H9 (cell line): ENCODE measurements around the gene PARP3. TPM values are rescaled to one million over a fixed set of nuclear protein-coding genes. Genes with fewer than 3 reads are reported as not detected.

Experiments
- DNase-seq: peaks from one replicate; pipeline ENCODE4 v3.0.0-alpha.2; 2017
- H2AFZ ChIP-seq: one replicate; pipeline ENCODE4 v1.6.1; 2013; ENCODE audit warnings: mild to moderate bottlenecking, low read length, control low read depth, moderate library complexity
- H2AK5ac ChIP-seq: 2 replicates; pipeline ENCODE4 v1.6.1; 2013; ENCODE audit warnings: low read length, control low read depth, mixed read lengths; ENCODE audit not compliant: insufficient read length
- H2BK120ac ChIP-seq: one replicate; pipeline ENCODE4 v1.6.1; 2013; ENCODE audit warnings: low read depth, mild to moderate bottlenecking, low read length, control low read depth, inconsistent platforms; ENCODE audit not compliant: poor library complexity, severe bottlenecking
- H2BK12ac ChIP-seq: 2 replicates; pipeline ENCODE4 v1.6.1; 2013; ENCODE audit warnings: low read length, control low read depth, mixed read lengths, low read depth; ENCODE audit not compliant: insufficient read length
- H2BK15ac ChIP-seq: 2 replicates; pipeline ENCODE4 v1.6.1; 2013; ENCODE audit warnings: low read depth, low read length, control low read depth
- H2BK20ac ChIP-seq: one replicate; pipeline ENCODE4 v1.6.1; 2013; ENCODE audit warnings: low read depth, mild to moderate bottlenecking, low read length, control low read depth, inconsistent platforms; ENCODE audit not compliant: poor library complexity, severe bottlenecking
- H2BK5ac ChIP-seq: 2 replicates; pipeline ENCODE4 v1.6.1; 2013; ENCODE audit warnings: low read length, control low read depth, mixed read lengths; ENCODE audit not compliant: insufficient read length
- H3K14ac ChIP-seq: 2 replicates; pipeline ENCODE4 v1.6.1; 2013; ENCODE audit warnings: low read length, control low read depth; ENCODE audit not compliant: insufficient read depth
- H3K18ac ChIP-seq: 2 replicates; pipeline ENCODE4 v1.6.1; 2013; ENCODE audit warnings: low read depth, mild to moderate bottlenecking, mixed read lengths, low read length, control low read depth; ENCODE audit not compliant: insufficient read length
- H3K23ac ChIP-seq: 2 replicates; pipeline ENCODE4 v1.6.1; 2013; ENCODE audit warnings: low read length, control low read depth, mixed read lengths, low read depth; ENCODE audit not compliant: insufficient read length
- H3K23me2 ChIP-seq: 2 replicates; pipeline ENCODE4 v1.6.1; 2013; ENCODE audit warnings: low read depth, mild to moderate bottlenecking, mixed read lengths, low read length, control low read depth; ENCODE audit not compliant: insufficient read length, poor library complexity, severe bottlenecking
- H3K27ac ChIP-seq: 2 replicates; pipeline ENCODE4 v1.5.1; 2013; ENCODE audit warnings: low read length, control low read depth, mixed read lengths, low read depth; ENCODE audit not compliant: insufficient read length
- H3K27me3 ChIP-seq: 2 replicates; pipeline ENCODE4 v1.6.1; 2013; ENCODE audit warnings: low read length, control low read depth, inconsistent platforms; ENCODE audit not compliant: insufficient read depth
- H3K4ac ChIP-seq: 2 replicates; pipeline ENCODE4 v1.6.1; 2013; ENCODE audit warnings: low read depth, mild to moderate bottlenecking, control low read depth, inconsistent platforms, low read length, moderate library complexity
- H3K4me1 ChIP-seq: 2 replicates; pipeline ENCODE4 v1.6.1; 2013; ENCODE audit warnings: low read length, control low read depth, inconsistent platforms; ENCODE audit not compliant: insufficient read depth
- H3K4me2 ChIP-seq: 2 replicates; pipeline ENCODE4 v1.6.1; 2013; ENCODE audit warnings: low read length, control low read depth, mixed read lengths; ENCODE audit not compliant: insufficient read length, insufficient read depth
- H3K56ac ChIP-seq: 2 replicates; pipeline ENCODE4 v1.6.1; 2013; ENCODE audit warnings: low read depth, mild to moderate bottlenecking, mixed read lengths, low read length, control low read depth; ENCODE audit not compliant: insufficient read length
- H3K79me1 ChIP-seq: 2 replicates; pipeline ENCODE4 v1.6.1; 2013; ENCODE audit warnings: low read depth, mild to moderate bottlenecking, moderate library complexity, low read length, control low read depth, inconsistent platforms; ENCODE audit not compliant: insufficient read depth, poor library complexity, severe bottlenecking
- H3K79me2 ChIP-seq: 2 replicates; pipeline ENCODE4 v1.6.1; 2013; ENCODE audit warnings: low read length, control low read depth, inconsistent platforms; ENCODE audit not compliant: insufficient read depth
- H3K9ac ChIP-seq: 2 replicates; pipeline ENCODE4 v1.6.1; 2013; ENCODE audit warnings: low read length, control low read depth, mixed read lengths; ENCODE audit not compliant: insufficient read length; ENCODE audit errors: extremely low read depth
- H3K9me3 ChIP-seq: one replicate; pipeline ENCODE4 v1.6.1; 2013; ENCODE audit warnings: low read depth, low read length, inconsistent platforms; ENCODE audit not compliant: control insufficient read depth
- H3T11ph ChIP-seq: one replicate; pipeline ENCODE4 v1.6.1; 2013; ENCODE audit warnings: mild to moderate bottlenecking, low read length, control low read depth, inconsistent platforms
- H4K20me1 ChIP-seq: one replicate; pipeline ENCODE4 v1.6.1; 2013; ENCODE audit not compliant: control insufficient read depth, insufficient read length, insufficient read depth
- H4K5ac ChIP-seq: 2 replicates; pipeline ENCODE4 v1.6.1; 2013; ENCODE audit warnings: low read depth, mild to moderate bottlenecking, mixed read lengths, low read length, control low read depth; ENCODE audit not compliant: insufficient read length
- H4K8ac ChIP-seq: replicated peaks from 2 replicates; pipeline ENCODE4 v1.6.1; 2013; ENCODE audit warnings: low read length, control low read depth, mixed read lengths, low read depth; ENCODE audit not compliant: insufficient read length
- H4K91ac ChIP-seq: 2 replicates; pipeline ENCODE4 v1.6.1; 2013; ENCODE audit warnings: low read depth, mild to moderate bottlenecking, moderate library complexity, mixed read lengths, low read length, control low read depth; ENCODE audit not compliant: insufficient read length
- H3K27ac Mint-ChIP-seq, 3 experiments: 2 replicates in 2 of 3; 3 replicates in 1 of 3; pipeline ENCODE4 v1.8.0; 2020 to 2021; ENCODE audit warnings: mixed read lengths in 3 of 3, mild to moderate bottlenecking in 1 of 3, moderate library complexity in 1 of 3
- H3K27me3 Mint-ChIP-seq: 2 replicates; pipeline ENCODE4 v1.8.0; 2021; ENCODE audit warnings: low read depth, mild to moderate bottlenecking, moderate library complexity, mixed read lengths
- H3K36me3 Mint-ChIP-seq, 3 experiments: 2 replicates in 2 of 3; 3 replicates in 1 of 3; pipeline ENCODE4 v1.8.0; 2020 to 2021; ENCODE audit warnings: low read depth in 3 of 3, mixed read lengths in 3 of 3; ENCODE audit not compliant: insufficient read depth in 1 of 3
- H3K4me1 Mint-ChIP-seq, 2 experiments: 2 replicates each; pipeline ENCODE4 v1.8.0; 2020; ENCODE audit warnings: mixed read lengths in 2 of 2
- H3K4me3 Mint-ChIP-seq, 2 experiments: 2 replicates in 1 of 2; 3 replicates in 1 of 2; pipeline ENCODE4 v1.8.0; 2020 to 2021; ENCODE audit warnings: mild to moderate bottlenecking in 2 of 2, mixed read lengths in 2 of 2, moderate library complexity in 1 of 2
- H3K9me3 Mint-ChIP-seq, 2 experiments: 2 replicates in 1 of 2; 3 replicates in 1 of 2; pipeline ENCODE4 v1.8.0; 2020; ENCODE audit warnings: mild to moderate bottlenecking in 2 of 2, mixed read lengths in 2 of 2, moderate library complexity in 1 of 2
- CTCF ChIP-seq: fragments of 200-600 bp; sonication (generic); conservative IDR thresholded peaks from 3 replicates; pipeline ENCODE4 v1.8.0; 2021; ENCODE audit warnings: antibody characterized with exemption, mild to moderate bottlenecking
- WGBS: extraction: QIAGEN DNeasy Blood & Tissue Kit; methylation state at CpG from one replicate; pipeline ENCODE4 v1.1.7; 2013; ENCODE audit warnings: missing lambda C conversion rate, low lambda C conversion rate, mixed read lengths; ENCODE audit not compliant: insufficient read length; ENCODE audit errors: extremely low coverage; 5-methylcytosine and 5-hydroxymethylcytosine counted together
- total RNA-seq: library from RNA; stranded (reverse); gene quantifications from 2 replicates; pipeline ENCODE4 v1.2.1, GENCODE V29; 2021

The PARP3 gene
- total RNA-seq, 1 experiment from 2014 or later, result 1.3 TPM

DNA sequence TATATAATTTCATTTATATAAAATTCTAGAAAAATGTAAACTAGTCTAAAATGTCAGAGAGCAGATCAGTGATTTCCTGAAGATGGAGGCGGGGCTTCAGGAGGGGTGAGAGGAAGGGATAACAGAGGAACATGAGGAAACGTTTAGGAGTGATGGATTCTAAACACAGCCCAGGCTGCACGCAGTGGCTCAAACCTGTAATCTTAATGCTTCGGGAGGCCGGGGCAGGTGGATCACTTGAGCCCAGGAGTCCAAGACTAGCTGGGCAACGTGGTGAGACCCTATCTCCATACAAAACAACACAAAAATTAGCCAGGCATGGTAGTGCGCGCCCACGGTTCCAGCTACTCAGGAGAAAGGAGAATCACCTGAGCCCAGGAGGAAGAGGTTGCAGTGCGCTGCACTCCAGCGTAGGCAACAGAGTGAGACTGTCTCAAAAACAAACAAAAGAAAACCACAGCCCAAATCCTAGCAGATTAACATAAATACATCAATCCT is 21.0 kb upstream of the PARP3 start:
- Histone ChIP-seq H4K20me1 (no peaks in the 10 kb centered on the region), H2BK12ac (no peak overlapping the region), H3K9me3 (no peaks in the 10 kb centered on the region), H2BK120ac (no peak overlapping the region), H2AFZ (no peak overlapping the region), H3K23ac (no peak overlapping the region), H3K14ac (no peak overlapping the region), H4K91ac (no peak overlapping the region), H2BK15ac (no peak overlapping the region), H3K56ac (no peak overlapping the region), H3T11ph (no peak overlapping the region), H3K9ac (no peak overlapping the region), H4K5ac (no peak overlapping the region), H2BK20ac (no peak overlapping the region), H3K4me2 (no peak overlapping the region), H3K4ac (no peak overlapping the region), H4K8ac (no peak overlapping the region), H3K27ac (no peak overlapping the region), H2BK5ac (no peak overlapping the region), H3K27me3 (no peaks in the 10 kb centered on the region), H2AK5ac (no peak overlapping the region), H3K23me2 (no peaks in the 10 kb centered on the region), H3K18ac (no peak overlapping the region), H3K4me1 (no peaks in the 10 kb centered on the region), H3K79me1 (no peaks in the 10 kb centered on the region), H3K79me2 (no peaks in the 10 kb centered on the region)
- Mint-ChIP-seq H3K27me3 (peaks cover 1% of the 10 kb centered on the region), H3K9me3 (no peaks in the 10 kb centered on the region), H3K4me3 (no peak overlapping the region), H3K4me1 (peaks cover under 1 to 7% of the 10 kb centered on the region in 2 experiments), H3K27ac (no peak overlapping the region), H3K36me3 (no peaks in the 10 kb centered on the region; a peak in 1 of 7 replicates)
- WGBS, result no CpG with 5 or more reads among the region's 11 CpGs
- no peak for DNase-seq
- no peak for TF ChIP-seq CTCF
